HAP-1 (cell line): Measurements from ENCODE around the gene PAPOLB.

ENCODE experiments used
- DNase-seq, 2 experiments: peaks; one replicate each; pipeline ENCODE4 v3.0.0-alpha.2; 2016 to 2020; ENCODE audit warnings: low spot score in 2 of 2
- H3K27me3 ChIP-seq: fragments of 250-450 bp; sonication (Bioruptor Pico); 2 replicates; pipeline ENCODE4 v1.5.1; 2020; ENCODE audit warnings: low read depth, mild to moderate bottlenecking, moderate library complexity
- H3K36me3 ChIP-seq: fragments of 250-450 bp; sonication (Bioruptor Pico); replicated peaks from 2 replicates; pipeline ENCODE4 v1.5.1; 2020; ENCODE audit warnings: mild to moderate bottlenecking
- H3K4me1 ChIP-seq: fragments of 250-450 bp; sonication (Bioruptor Pico); 2 replicates; pipeline ENCODE4 v1.5.1; 2020; ENCODE audit warnings: mild to moderate bottlenecking
- H3K4me3 ChIP-seq: fragments of 250-450 bp; sonication (Bioruptor Pico); 2 replicates; pipeline ENCODE4 v1.5.1; 2020; ENCODE audit warnings: mild to moderate bottlenecking, moderate library complexity
- H3K9me3 ChIP-seq: fragments of 250-450 bp; sonication (Bioruptor Pico); 2 replicates; pipeline ENCODE4 v1.5.1; 2020; ENCODE audit warnings: mild to moderate bottlenecking, moderate library complexity
- in situ Hi-C: fragments of 300-500 bp; cut with MboI; formaldehyde crosslinking; loops from 3 replicates; pipeline ENCODE4 v1.14.3; 2020; ENCODE audit warnings: low sequenced_read_pairs, inconsistent platforms, mixed read lengths

PAPOLB gene

DNA sequence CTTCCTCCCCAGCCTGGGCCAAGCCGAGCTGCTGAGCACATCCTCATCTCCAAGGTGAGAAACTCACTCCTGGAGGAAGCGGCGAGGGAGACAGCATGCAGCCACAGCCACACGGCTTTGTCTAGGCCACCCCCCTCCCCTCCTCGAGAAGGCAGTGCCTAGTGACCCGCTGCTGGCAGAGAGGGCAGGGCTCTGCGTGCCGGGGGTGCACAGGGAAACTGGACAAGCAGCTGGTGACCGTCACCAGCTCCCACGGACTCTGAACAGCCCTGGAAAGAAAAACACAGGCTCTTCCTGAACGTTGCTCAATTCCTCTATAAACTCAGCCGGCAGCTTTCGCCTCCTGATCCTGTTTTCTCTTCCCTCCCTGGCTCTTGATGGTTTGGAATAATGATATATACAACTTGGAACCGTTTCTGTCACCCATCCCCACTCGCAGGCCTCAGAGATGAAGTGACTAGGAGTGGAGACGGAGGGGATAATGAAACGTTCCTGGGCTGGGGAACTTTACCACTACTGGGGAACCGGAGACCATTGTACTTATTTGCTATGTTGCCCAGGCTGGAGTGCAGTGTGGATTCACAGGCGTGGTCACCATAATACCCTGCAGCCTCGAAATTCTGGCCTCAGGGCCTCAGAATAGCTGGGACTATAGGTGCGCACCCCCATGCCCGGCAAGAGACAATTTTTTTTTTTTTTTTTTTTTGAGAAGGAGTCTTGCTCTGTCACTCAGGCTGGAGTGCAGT is 19.3 kb downstream of the PAPOLB start:
- H3K4me1 ChIP-seq, result no peaks in the 10 kb centered on the region
- H3K9me3 ChIP-seq, result no peaks in the 10 kb centered on the region
- H3K27me3 ChIP-seq, result no peaks in the 10 kb centered on the region
- in situ Hi-C loops, result no loop called here
- no peaks in the 10 kb centered on the region for H3K36me3 ChIP-seq
- H3K4me3 ChIP-seq, result no peak overlapping the region
- no peak for DNase-seq

DNA sequence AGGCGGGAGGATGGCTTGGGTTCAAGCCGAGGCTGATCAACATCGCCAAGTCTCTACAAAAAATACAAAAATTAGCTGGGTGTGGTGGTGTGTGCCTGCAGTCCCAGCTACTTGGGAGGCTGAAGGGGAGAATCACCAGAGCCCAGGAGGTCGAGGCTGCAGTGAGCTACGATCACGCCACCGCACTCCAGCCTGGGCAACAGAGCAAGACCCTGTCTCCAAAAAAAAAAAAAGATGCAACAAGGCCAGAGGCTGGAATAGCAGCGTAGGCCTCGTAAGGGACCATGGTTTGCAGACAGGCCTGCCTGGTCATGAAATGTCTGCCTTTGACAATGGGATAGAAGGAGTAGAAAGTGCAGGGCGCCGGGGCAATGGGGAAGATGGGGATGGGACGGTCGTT is 20.0 kb downstream of the PAPOLB start:
- H3K27me3 ChIP-seq, result no peaks in the 10 kb centered on the region
- H3K4me3 ChIP-seq, result no peak overlapping the region
- H3K9me3 ChIP-seq, result no peaks in the 10 kb centered on the region
- no peaks in the 10 kb centered on the region for H3K4me1 ChIP-seq
- in situ Hi-C loops, result no loop called here
- H3K36me3 ChIP-seq, result no peaks in the 10 kb centered on the region
- no peak for DNase-seq

DNA sequence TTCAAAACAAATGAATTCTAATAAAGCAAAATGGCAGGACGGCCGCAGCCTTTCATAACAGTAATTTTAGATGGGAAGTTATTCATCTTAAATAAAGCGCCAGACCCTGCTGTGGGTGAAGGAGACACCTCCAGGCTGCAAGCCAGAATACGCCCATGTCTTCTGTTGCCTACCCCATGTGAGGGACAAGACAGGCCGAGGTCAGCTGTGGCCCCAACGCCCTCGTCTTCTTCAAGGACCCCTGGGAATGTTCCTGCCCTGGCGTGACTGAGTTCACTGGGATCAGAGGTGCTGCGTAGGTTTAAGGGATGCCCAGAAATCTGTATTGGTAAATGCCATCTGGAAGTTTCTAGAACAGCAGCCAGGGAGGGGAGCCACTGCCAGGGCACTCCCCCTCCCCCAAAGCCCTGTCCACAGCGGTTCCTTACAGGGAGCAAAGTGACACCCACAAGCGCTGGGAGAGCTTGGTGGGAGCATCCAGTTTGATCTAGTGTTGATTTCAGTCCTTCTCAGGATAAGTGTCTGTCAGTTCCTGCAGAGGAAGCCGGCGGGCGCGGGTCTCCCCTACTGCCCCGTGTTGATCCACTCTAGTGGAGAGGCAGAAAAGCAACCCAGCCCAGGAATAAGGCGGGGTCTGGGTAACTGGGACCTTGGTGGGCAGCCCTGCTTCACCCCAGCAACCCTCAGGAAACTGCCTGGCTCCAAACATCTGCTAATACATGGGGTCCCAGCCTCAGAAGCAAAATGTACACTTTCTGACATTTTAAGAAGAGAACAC is 20.6 kb downstream of the PAPOLB start:
- peak in 1 of 2 experiments; percentile 2 for DNase-seq
- Histone ChIP-seq H3K9me3 (no peaks in the 10 kb centered on the region), H3K4me3 (no peak overlapping the region), H3K36me3 (no peaks in the 10 kb centered on the region), H3K4me1 (no peaks in the 10 kb centered on the region), H3K27me3 (no peaks in the 10 kb centered on the region)
- in situ Hi-C loops, result no loop called here

DNA sequence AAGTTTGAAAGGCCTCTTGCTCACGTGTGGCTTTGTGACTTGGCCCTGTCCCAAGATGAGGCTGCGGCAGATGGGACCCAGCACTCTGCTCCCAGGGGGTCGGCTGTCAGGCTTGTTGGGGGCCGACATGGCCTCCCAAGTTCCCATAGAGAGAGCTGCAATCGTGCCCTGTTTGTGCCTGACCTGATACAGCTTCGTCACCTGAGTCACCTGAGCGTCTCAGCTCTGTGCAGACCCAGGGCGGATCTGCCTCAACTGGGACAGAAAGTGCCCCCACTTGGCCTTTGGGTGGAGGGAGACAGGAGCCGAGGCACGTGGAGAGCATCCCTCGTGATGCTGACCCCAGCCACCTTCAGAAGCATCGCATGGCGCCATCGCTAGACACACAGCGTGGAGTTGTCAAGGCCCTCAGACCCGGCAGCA is 21.7 kb downstream of the PAPOLB start:
- H3K36me3 ChIP-seq, result no peaks in the 10 kb centered on the region
- H3K27me3 ChIP-seq, result no peaks in the 10 kb centered on the region
- H3K4me3 ChIP-seq, result no peak overlapping the region
- in situ Hi-C loops, result no loop called here
- DNase-seq, result no peak
- no peaks in the 10 kb centered on the region for H3K9me3 ChIP-seq
- H3K4me1 ChIP-seq, result no peaks in the 10 kb centered on the region

DNA sequence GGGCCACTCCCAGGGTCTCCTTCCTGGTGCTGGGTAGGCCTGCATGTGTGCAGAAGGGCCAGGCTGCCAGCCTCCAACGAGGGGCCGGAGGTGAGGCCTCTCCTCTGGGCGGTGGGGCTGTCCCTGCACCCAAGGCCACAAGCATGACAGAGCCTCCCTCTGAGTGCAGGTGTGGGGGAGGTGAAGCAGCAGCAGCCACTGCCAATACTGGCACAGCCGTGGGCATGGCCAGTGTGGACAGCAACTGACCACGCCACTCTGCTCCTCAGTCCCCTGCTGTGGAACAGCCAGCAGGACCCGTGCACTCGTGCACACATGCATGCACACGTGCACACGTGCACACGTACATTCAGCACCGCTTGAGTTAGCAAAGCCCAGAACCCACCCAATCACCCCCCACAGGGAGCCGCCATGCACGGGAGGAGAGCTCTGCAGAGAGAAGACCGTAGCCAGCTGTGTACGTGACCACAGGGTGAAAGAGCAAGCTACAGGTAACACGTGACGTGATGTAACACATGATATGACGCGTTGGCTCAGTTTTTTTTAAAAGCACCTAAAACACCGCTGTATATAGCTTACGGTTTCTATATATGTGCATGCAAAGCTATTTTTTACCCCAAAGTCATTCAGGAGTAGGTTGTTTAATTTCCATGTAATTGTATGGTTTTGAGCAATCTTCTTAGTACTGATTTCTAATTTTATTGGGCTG is 23.1 kb downstream of the PAPOLB start:
- Histone ChIP-seq H3K9me3 (no peaks in the 10 kb centered on the region), H3K36me3 (no peaks in the 10 kb centered on the region), H3K27me3 (no peaks in the 10 kb centered on the region), H3K4me1 (no peaks in the 10 kb centered on the region), H3K4me3 (no peak overlapping the region)
- in situ Hi-C loops, result no loop called here
- no peak for DNase-seq

DNA sequence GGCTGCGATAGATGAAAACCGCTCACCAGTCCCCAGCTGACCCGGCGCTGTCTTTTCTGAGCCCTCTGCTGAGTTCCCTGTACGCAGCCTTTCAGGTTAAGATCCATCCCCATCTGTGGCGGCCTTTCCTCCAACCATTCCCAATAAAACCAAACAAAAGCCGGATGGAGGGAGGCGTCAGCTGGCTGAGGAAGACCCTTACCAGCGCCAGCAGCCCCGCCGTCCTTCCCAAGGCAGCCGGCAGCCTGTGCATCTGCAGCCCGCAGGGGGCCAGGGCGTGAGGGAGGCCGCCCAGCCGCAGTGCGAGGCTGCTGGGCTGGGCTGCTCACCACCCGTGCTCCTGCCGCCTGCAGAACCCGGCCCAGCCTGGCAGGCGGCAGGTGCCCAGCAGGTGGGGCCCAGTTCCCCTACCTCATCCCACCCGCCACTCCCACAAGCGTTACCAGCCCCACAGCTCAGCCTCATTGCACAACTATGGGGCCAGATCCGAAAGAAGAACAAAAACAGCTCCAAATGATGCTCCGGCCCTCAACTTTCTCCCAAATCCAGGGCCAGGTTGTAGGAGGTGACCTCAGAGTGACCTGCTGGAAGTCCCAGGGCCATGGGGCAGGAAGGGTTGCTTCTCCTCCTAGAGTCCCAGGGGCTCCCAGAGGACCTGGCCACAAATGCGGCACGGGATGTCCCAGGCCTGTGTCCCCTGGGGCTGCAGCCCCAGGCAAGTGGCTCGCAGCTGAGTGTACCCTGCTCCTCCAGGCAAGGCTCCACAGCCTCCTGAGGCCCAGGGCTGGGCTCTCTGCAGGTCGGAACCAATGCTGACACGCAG is 23.8 kb downstream of the PAPOLB start:
- Histone ChIP-seq H3K9me3 (no peaks in the 10 kb centered on the region), H3K27me3 (no peaks in the 10 kb centered on the region), H3K4me1 (no peaks in the 10 kb centered on the region), H3K4me3 (no peak overlapping the region), H3K36me3 (no peaks in the 10 kb centered on the region)
- DNase-seq, result no peak
- in situ Hi-C loops, result no loop called here

DNA sequence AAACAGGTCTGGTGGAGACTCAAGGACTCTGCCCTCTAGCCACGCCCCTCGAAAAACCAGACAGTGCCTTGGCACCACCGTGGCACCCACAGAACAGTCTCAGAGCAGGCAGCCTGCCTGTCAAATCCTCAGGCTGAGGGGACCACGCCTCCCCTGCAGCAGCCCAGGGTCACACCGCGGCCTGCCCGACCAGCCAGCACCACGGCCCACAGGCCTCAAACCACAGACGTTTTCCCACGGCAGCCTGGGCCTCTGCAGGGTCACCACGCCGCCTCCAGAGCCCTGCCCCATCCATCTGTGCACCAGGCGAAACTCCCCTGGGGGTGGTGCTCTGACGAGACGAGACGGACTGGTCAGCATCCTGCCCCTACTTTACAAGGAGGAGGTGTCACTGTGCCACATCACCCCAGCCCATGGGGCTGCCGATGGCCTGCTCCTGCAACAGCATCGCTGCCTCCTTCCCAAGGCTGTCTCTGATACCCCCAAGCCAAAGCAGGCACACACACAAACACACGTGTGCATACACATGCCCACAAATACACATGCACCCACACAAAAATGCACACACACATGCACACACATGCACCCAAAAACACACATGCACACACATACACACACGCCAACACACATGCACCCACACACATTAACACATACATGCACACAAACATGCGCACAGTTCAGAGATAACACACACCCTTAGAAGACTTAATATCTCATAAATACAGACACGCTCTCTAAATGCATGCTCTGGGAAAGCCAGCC is 24.6 kb downstream of the PAPOLB start:
- no peak for DNase-seq
- in situ Hi-C loops, result no loop called here

DNA sequence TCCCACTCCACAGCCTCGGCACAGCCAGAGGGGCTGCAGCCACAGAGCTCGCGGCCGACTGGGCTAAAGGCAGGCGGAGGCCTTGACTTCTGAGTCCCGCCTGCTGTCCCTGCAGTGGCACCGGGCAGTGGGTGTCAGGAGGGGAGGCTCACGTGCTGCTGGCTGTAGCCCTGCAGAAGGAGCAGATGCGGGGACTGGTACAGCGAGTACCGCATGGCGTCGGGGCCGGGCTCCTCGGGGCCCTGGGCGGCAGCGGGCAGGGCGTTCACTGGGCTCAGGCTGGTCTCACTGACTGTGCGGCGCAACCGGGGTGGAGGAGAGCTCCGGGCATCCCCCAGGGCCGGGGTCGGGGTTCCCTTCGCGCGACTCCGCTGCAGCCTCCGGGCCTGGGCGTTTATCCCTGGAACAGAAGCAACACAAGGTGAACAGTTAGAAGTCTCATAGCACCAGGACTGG is 25.6 kb downstream of the PAPOLB start:
- in situ Hi-C loops, result no loop called here
- H3K4me3 ChIP-seq, result no peak overlapping the region
- no peaks in the 10 kb centered on the region for H3K36me3 ChIP-seq
- no peaks in the 10 kb centered on the region for H3K9me3 ChIP-seq
- DNase-seq, result no peak
- H3K27me3 ChIP-seq, result no peaks in the 10 kb centered on the region
- H3K4me1 ChIP-seq, result no peaks in the 10 kb centered on the region

More for the DNA sequence above, 24.6 kb downstream of the PAPOLB start:
- Histone ChIP-seq H3K4me1 (no peaks in the 10 kb centered on the region), H3K4me3 (no peak overlapping the region), H3K27me3 (no peaks in the 10 kb centered on the region), H3K36me3 (no peaks in the 10 kb centered on the region), H3K9me3 (no peaks in the 10 kb centered on the region)

DNA sequence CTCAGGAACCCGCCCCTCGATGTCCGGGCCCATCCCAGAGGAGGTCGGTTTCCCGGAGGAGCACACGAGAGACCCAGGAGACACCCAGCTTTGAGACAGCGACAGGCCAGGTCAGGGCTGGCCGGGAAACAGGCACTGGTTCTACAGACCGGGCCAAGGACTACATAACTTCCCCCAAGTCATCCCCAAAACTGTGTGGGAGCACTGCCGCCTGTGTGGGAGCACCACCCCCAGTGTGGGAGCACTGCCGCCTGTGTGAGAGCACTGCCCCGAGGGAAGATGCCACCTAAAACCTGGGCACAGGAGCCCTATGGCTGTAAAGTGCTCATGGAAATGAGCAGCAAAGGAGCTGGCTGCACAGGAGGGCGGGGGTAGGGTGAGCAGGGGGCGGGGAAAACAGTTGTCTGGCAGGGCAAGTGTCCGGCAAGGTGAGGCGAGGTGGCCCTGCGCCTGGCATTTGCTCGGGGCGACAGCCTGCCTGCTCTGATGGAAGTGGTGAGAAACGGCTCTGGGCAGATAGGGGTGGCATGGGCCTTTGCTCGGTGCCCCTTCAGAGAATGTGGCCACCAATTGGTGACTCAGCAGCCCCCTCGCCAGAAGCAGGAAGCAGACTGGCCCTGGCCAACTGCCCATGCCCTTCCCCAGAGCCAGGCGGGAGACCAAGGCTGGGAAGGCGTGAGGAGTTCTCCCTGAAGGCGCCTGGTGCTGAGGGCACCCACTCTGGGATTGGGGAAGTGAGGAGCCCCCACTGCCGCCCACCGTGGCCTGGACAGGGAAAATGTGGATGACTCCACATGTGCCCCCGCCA is 26.2 kb downstream of the PAPOLB start:
- H3K9me3 ChIP-seq, result no peaks in the 10 kb centered on the region
- H3K4me1 ChIP-seq, result no peaks in the 10 kb centered on the region
- no peaks in the 10 kb centered on the region for H3K27me3 ChIP-seq
- H3K36me3 ChIP-seq, result no peaks in the 10 kb centered on the region
- no peak for DNase-seq
- in situ Hi-C loops, result no loop called here
- no peak overlapping the region for H3K4me3 ChIP-seq

DNA sequence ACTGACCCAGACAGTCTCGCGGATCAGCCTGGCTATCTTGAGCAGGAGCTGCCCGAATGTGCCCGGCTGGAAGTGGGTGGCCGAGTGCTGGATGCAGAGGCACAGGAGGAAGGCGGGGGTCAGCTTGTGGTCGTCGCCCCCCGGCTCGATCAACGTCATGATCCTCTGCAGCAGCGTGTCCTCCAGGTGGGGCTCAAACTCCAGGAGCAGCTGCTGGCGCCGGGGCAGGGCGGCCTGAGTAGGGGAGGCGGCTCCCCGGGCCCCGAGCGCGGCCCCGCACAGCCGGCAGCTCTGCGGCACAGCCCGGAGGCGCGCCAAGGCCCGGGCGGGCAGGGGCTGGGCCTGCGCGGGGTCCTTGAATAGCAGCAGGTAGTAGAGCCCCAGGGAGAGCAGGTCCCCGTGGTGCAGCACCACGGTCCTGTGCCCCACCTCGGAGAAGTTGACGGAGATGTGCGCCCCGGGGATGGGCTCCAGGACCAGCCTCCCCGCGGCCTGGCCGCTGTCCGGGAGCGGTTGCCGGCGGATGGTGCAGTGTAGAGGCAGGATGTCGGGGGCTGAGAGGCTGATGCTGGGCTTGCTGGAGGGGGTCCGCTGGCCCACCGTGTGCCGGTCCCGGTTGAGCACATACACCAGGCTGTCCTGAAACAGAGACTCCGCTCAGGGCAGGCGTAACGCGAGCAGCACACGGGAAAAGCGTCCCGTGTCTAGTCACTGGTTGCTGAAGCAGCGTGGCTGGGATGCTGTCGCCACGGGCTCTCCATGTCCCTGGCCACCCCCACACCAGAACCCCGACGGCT is 27.0 kb downstream of the PAPOLB start:
- in situ Hi-C loops, result no loop called here
- H3K4me3 ChIP-seq, result no peak overlapping the region

DNA sequence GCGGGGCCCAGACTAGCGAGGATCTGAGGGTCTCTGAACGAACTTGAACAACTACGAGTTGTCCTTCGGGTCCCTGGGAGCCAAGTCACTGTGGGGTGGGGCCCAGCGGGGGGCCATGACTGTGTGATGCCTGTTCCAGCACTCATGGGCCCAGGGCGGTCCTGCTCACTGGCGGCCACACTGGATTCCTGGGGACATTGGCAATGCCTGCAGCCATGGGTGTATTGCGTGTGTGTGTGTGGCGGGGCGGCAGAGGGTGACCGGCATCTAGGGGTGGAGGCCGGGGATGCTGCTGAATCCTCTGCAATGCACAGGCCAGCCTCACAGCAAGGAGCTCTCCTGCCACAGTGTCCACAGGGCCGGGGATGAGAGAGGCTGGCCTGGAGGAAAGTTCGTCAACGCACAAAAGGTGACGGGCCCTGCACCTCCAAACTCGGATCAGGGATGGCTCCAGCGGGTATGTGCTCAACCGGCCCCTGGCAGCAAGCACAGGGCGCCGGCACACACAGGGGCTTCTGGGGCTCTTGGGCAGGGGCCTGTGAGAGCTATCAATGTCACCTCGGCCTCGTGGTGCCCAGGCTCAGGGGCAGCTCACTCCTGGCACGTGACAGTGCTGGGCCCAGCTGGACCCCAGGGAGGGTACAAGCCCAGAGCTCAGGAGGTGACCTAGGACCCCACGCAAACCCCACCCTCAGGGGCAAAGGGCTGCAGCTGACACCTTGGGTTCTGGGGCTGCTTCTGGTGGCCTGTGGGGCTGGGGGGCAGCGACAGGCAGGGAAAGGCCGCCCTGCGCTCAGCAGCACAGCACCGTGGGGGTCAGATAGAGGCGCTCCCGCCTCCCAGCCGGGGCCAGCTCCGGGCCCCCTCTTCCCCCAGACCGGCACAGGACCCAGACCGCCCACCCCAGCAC is 27.9 kb downstream of the PAPOLB start:
- Histone ChIP-seq H3K36me3 (no peaks in the 10 kb centered on the region), H3K4me1 (no peaks in the 10 kb centered on the region), H3K4me3 (no peak overlapping the region), H3K9me3 (no peaks in the 10 kb centered on the region), H3K27me3 (no peaks in the 10 kb centered on the region)
- in situ Hi-C loops, result no loop called here
- no peak for DNase-seq

More for the DNA sequence above, 27.0 kb downstream of the PAPOLB start:
- Histone ChIP-seq H3K4me1 (no peaks in the 10 kb centered on the region), H3K9me3 (no peaks in the 10 kb centered on the region), H3K27me3 (no peaks in the 10 kb centered on the region), H3K36me3 (no peaks in the 10 kb centered on the region)
- DNase-seq, result no peak
